ENCODE measurements around the gene FUBP3. TPM values are rescaled to one million over a fixed set of nuclear protein-coding genes. Genes with fewer than 3 reads are reported as not detected.

Gene FUBP3
- total RNA-seq, 1 experiment from 2014 or later, result 78.6 TPM

DNA sequence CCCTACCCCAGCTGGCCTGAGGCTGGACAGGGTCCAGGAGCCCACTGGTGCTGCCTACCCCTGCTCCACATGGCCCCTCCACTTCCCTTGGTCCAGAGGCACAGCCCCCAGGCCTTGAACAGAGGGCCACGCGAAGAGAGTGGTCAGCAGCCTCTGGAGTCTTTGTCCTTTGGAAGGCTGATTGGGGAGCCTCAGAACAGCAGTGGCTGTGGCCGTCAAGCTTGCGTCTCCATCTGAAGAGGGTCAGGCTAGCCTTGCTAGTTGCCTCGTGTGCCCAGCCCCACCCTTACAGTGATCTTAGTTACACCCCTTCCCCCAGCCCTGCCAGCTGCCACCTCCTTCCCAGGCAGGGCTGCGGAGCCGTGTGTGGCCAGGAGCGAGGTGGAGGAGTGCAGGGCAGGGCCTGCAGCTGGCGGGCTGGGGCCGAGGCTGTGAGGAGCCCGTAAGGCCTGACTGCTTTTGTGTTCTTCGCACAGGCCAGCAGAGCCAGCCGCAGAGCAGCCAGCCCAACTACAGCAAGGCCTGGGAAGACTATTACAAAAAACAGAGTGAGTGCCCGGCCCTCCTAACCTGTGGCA is 54.9 kb downstream of the FUBP3 start:
- Histone ChIP-seq H2BK20ac (ENCODE audit: low read depth, low read length, poor library complexity, severe bottlenecking) (no peak overlapping the region), H3K23ac (ENCODE audit: insufficient read length, low read depth, low read length) (no peak overlapping the region), H2AFZ (ENCODE audit: low read length) (no peak overlapping the region), H3K79me2 (ENCODE audit: insufficient read depth, low read length) (no peaks in the 10 kb centered on the region), H3K4ac (ENCODE audit: low read depth, low read length) (no peak overlapping the region), H3K27me3 (ENCODE audit: insufficient read depth, low read length) (no peaks in the 10 kb centered on the region), H2BK5ac (ENCODE audit: insufficient read length, low read length) (no peak overlapping the region), H3T11ph (ENCODE audit: low read length) (no peak overlapping the region), H4K91ac (ENCODE audit: insufficient read length, low read depth, low read length) (no peak overlapping the region), H3K14ac (ENCODE audit: insufficient read depth, low read length) (no peak overlapping the region), H3K18ac (ENCODE audit: insufficient read length, low read depth, low read length) (no peak overlapping the region), H2AK5ac (ENCODE audit: insufficient read length, low read length) (no peak overlapping the region), H2BK120ac (ENCODE audit: low read depth, low read length, poor library complexity, severe bottlenecking) (no peak overlapping the region), H3K56ac (ENCODE audit: insufficient read length, low read depth, low read length) (no peak overlapping the region), H3K9me3 (ENCODE audit: control insufficient read depth, low read depth, low read length) (no peaks in the 10 kb centered on the region), H3K27ac (ENCODE audit: insufficient read length, low read depth, low read length) (no peak overlapping the region), H3K79me1 (ENCODE audit: insufficient read depth, low read depth, low read length, poor library complexity, severe bottlenecking) (no peaks in the 10 kb centered on the region), H3K23me2 (ENCODE audit: insufficient read length, low read depth, low read length, poor library complexity, severe bottlenecking) (no peaks in the 10 kb centered on the region), H2BK15ac (ENCODE audit: low read depth, low read length) (no peak overlapping the region), H3K4me1 (ENCODE audit: insufficient read depth, low read length) (peaks cover 4% of the 10 kb centered on the region; the same call in 1 of the 2 replicates), H4K5ac (ENCODE audit: insufficient read length, low read depth, low read length) (no peak overlapping the region), H4K8ac (replicated peaks; ENCODE audit: insufficient read length, low read depth, low read length) (no peak overlapping the region), H3K9ac (ENCODE audit: extremely low read depth, insufficient read length, low read length) (no peak overlapping the region), H4K20me1 (ENCODE audit: control insufficient read depth, insufficient read depth, insufficient read length) (no peaks in the 10 kb centered on the region), H2BK12ac (ENCODE audit: insufficient read length, low read depth, low read length) (no peak overlapping the region), H3K4me2 (ENCODE audit: insufficient read depth, insufficient read length, low read length) (no peak overlapping the region)
- Mint-ChIP-seq H3K27me3 (ENCODE audit: low read depth) (no peaks in the 10 kb centered on the region), H3K9me3 (no peaks in the 10 kb centered on the region; a peak in 1 of 5 replicates), H3K36me3 (ENCODE audit: insufficient read depth in 1 of 3, low read depth in 3 of 3) (peaks cover 27 to 71% (median 65%) of the 10 kb centered on the region in 3 experiments; a peak in 6 of 7 replicates), H3K4me1 (peaks cover 26 to 33% of the 10 kb centered on the region in 2 experiments), H3K4me3 (no peak overlapping the region), H3K27ac (peak overlapping the region in 1 of 3 experiments; percentile 51; a peak in 1 of 7 replicates)
- no peak for DNase-seq
- no CpG with 5 or more reads among the region's 14 CpGs for WGBS (ENCODE audit: extremely low coverage, insufficient read length, low lambda C conversion rate)
- TF ChIP-seq, protein P1, sequence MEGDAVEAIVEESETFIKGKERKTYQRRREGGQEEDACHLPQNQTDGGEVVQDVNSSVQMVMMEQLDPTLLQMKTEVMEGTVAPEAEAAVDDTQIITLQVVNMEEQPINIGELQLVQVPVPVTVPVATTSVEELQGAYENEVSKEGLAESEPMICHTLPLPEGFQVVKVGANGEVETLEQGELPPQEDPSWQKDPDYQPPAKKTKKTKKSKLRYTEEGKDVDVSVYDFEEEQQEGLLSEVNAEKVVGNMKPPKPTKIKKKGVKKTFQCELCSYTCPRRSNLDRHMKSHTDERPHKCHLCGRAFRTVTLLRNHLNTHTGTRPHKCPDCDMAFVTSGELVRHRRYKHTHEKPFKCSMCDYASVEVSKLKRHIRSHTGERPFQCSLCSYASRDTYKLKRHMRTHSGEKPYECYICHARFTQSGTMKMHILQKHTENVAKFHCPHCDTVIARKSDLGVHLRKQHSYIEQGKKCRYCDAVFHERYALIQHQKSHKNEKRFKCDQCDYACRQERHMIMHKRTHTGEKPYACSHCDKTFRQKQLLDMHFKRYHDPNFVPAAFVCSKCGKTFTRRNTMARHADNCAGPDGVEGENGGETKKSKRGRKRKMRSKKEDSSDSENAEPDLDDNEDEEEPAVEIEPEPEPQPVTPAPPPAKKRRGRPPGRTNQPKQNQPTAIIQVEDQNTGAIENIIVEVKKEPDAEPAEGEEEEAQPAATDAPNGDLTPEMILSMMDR (conservative IDR thresholded peaks at IDR 0.05), result no peak

Measured in H9 (cell line).